GM06990 (cell line): Measurements from ENCODE around the gene CPA1.

ENCODE experiments used
- DNase-seq: peaks from one replicate; pipeline ENCODE4 v3.0.0-alpha.2; 2011; ENCODE audit not compliant: insufficient read length; ENCODE audit errors: extremely low read depth
- H3K27me3 ChIP-seq: replicated peaks from 2 replicates; pipeline ENCODE4 v1.6.0; 2011; ENCODE audit warnings: low read length; ENCODE audit not compliant: control insufficient read depth, insufficient read depth
- H3K36me3 ChIP-seq: 2 replicates; pipeline ENCODE4 v1.5.1; 2011; ENCODE audit warnings: low read length; ENCODE audit not compliant: control insufficient read depth, insufficient read depth
- H3K4me3 ChIP-seq: replicated peaks from 2 replicates; pipeline ENCODE4 v1.5.1; 2011; ENCODE audit warnings: low read depth, mild to moderate bottlenecking, control low read depth, low read length
- CTCF ChIP-seq: IDR thresholded peaks from 2 replicates; pipeline ENCODE4 v1.5.1; 2011; ENCODE audit warnings: low read length, control low read depth, mild to moderate bottlenecking, inconsistent platforms; ENCODE audit not compliant: insufficient read depth, poor library complexity, severe bottlenecking

Gene CPA1

DNA sequence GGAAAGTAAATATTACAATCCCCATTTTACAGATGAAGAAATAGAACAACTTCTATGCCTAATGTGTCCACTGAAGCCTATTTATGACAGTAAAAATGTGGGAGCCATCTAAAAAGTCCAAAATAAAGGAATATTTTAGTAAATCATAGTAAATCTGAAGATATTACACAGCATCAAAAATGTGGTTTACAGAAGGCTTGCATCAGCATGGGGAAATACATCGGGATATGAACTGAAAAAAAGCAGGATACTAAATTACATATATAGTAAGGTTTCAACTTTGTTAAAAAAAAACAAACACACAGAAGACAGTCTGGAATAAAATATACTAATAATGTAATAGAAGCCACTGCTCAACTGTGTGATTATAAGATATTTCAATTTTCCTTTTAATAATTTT lies 20.8 kb downstream of the CPA1 start:
- H3K4me3 ChIP-seq, result no peak overlapping the region
- TF ChIP-seq CTCF, result no peak
- H3K27me3 ChIP-seq, result no peaks in the 10 kb centered on the region
- no peak for DNase-seq
- peaks cover 5% of the 10 kb centered on the region for H3K36me3 ChIP-seq

DNA sequence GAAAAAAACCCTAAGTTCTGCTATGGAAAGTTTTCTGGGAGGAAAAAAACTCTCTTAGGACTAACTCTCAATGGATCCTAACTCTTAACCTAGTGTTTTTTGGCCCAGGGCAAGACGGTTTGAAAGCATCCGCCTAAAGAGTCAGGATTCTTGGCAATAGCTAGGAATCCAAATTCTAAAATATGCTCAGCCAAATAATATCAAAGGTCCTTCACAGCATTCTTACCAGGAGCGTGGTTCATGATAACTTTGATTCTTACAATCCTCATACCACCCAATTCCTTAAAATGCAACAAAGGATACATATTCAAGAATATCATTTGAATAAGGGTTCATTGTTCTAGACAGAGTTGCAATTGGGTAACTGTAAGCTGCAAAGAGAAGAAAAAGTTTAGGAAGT lies 21.3 kb downstream of the CPA1 start:
- Histone ChIP-seq H3K4me3 (no peak overlapping the region), H3K27me3 (no peaks in the 10 kb centered on the region), H3K36me3 (peaks cover 5% of the 10 kb centered on the region)
- DNase-seq, result no peak
- TF ChIP-seq CTCF, result no peak

- DNase-seq, result no peak
- H3K27me3 ChIP-seq, result no peaks in the 10 kb centered on the region
- no peak overlapping the region for H3K4me3 ChIP-seq
- peaks cover 5% of the 10 kb centered on the region for H3K36me3 ChIP-seq
- no peak for TF ChIP-seq CTCF
Observed at GRCh38 chr7:130405003-130405402, 24.7 kb downstream of the CPA1 start.

- H3K4me3 ChIP-seq, result no peak overlapping the region
- DNase-seq, result no peak
- no peaks in the 10 kb centered on the region for H3K36me3 ChIP-seq
- H3K27me3 ChIP-seq, result no peaks in the 10 kb centered on the region
- no peak for TF ChIP-seq CTCF
Observed at GRCh38 chr7:130409067-130409711, 28.9 kb downstream of the CPA1 start.

GRCh38 chr7:130409712-130410072 lies 29.4 kb downstream of the CPA1 start:
- TF ChIP-seq CTCF, result no peak
- Histone ChIP-seq H3K27me3 (no peaks in the 10 kb centered on the region), H3K36me3 (no peaks in the 10 kb centered on the region), H3K4me3 (no peak overlapping the region)
- DNase-seq, result no peak
